Spleen (tissue), 7 donors: Measurements from ENCODE around the gene PLA2G6.
A peak's percentile ranks its signal among the peaks of the same experiment; 100 is the strongest.

ENCODE experiments used
- POLR2A ChIP-seq, 3 donors: fragments of 450-650 bp; IDR thresholded peaks; one replicate each; pipeline ENCODE4 v1.5.1; 2017; ENCODE audit warnings: antibody characterized with exemption in 3 of 3, mild to moderate bottlenecking in 1 of 3
- POLR2AphosphoS5 ChIP-seq, 3 donors: sonication (generic); formaldehyde crosslinking; IDR thresholded peaks; one replicate each; pipeline ENCODE4 v1.5.1; 2017; ENCODE audit warnings: antibody characterized with exemption in 3 of 3
- TF ChIP-seq, protein P1 (sequence below), 11 experiments: fragments of 200-600 bp in 7 of 11; fragments of 450-650 bp in 4 of 11; sonication (generic) in 4 of 11; IDR thresholded peaks in 8 of 11; conservative IDR thresholded peaks in 3 of 11; 1 replicate in 7 of 11; 2 replicates in 4 of 11; pipeline versions ENCODE4 v1.4.0 to v1.8.0; 2016 to 2021; ENCODE audit warnings: antibody characterized with exemption in 11 of 11, inconsistent platforms in 4 of 11, mild to moderate bottlenecking in 1 of 11
- donor health status: DM: no; HTN: no; CAD: no; lungs with moderate emphysema.
- donor health status: DM: no; HTN: no; CAD: no.
- donor health status: DM: no; HTN: no; CAD: no.

DNA sequence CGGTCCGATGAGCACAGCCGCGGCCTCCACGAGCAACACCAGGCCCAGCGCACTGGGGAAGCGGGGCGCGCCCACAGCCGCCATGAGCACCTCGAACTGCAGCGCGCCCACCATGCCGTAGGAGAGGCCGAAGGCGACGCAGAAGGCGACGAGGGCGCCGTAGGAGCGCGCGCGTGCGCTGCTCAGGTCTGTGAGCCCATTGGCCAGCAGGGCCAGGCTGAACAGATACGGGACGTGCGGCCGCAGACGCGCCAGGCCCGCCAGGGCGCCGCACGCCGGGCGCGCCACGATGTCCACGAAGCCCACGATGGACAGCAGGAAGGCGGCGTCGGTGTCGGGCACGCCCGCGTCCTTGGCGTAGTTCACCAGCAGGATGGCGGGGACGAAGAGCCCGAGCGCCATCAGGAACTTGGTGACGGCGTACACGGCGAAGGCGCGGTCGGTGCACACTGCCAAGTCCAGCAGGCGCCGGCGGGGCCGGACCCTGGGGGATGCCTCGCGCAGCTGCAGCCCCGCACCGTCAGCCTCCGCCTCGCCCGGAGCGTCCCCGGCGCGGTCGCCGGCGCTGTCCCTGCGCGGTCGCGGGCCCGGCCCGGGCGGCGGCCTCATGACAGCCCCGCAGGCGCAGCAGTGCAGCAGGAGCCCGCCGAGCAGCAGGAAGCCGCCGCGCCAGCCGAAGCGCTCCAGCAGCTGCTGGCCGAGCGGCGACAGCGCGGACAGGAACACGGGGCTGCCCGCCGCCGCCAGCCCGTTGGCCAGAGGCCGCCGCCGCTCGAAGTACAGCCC is 100.6 kb downstream of the PLA2G6 start:
- TF ChIP-seq POLR2AphosphoS5 (IDR thresholded peaks at IDR 0.05) (peak; percentile 7 to 74 (median 66)), POLR2A (IDR thresholded peaks at IDR 0.05) (no peak)
- TF ChIP-seq, protein P1, sequence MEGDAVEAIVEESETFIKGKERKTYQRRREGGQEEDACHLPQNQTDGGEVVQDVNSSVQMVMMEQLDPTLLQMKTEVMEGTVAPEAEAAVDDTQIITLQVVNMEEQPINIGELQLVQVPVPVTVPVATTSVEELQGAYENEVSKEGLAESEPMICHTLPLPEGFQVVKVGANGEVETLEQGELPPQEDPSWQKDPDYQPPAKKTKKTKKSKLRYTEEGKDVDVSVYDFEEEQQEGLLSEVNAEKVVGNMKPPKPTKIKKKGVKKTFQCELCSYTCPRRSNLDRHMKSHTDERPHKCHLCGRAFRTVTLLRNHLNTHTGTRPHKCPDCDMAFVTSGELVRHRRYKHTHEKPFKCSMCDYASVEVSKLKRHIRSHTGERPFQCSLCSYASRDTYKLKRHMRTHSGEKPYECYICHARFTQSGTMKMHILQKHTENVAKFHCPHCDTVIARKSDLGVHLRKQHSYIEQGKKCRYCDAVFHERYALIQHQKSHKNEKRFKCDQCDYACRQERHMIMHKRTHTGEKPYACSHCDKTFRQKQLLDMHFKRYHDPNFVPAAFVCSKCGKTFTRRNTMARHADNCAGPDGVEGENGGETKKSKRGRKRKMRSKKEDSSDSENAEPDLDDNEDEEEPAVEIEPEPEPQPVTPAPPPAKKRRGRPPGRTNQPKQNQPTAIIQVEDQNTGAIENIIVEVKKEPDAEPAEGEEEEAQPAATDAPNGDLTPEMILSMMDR (IDR thresholded peaks at IDR 0.05 in 8 of 11, conservative IDR thresholded peaks at IDR 0.05 in 3 of 11) = peak in 1 of 11 experiments; percentile 6
